Cardiac septum (tissue), 1 donor: ENCODE data around the gene TPGS2. TPM values are rescaled to one million over a fixed set of nuclear protein-coding genes. Genes with fewer than 3 reads are reported as not detected.
"Not testable (repeated sequence)": the region's sequence is repeated elsewhere in the genome, so short reads cannot be mapped to it uniquely, and the experiment has no call there.

Experiments
- DNase-seq: peaks from one replicate; pipeline ENCODE4 v3.0.0-alpha.2; 2020; ENCODE audit warnings: low spot score
- intact Hi-C: fragments of 100-400 bp; cut with DNase I; formaldehyde crosslinking; loops from one replicate; pipeline ENCODE4 v1.14.0; 2022
- long read RNA-seq: library from polyadenylated mRNA; unstranded; transcript quantifications from one replicate; pipeline ENCODE4 v2.0.0, GENCODE V29; 2021
- total RNA-seq: library from RNA; stranded (reverse); fragmentation: NEBNext Ultra II Directional; extraction: Animal tissue kit (Norgen Biotek cat#: 25700); gene quantifications from one replicate; pipeline ENCODE4 v1.2.1, GENCODE V29; 2021
- donor health status: DM: no; HTN: no; CAD: no.

TPGS2 gene, protein sequence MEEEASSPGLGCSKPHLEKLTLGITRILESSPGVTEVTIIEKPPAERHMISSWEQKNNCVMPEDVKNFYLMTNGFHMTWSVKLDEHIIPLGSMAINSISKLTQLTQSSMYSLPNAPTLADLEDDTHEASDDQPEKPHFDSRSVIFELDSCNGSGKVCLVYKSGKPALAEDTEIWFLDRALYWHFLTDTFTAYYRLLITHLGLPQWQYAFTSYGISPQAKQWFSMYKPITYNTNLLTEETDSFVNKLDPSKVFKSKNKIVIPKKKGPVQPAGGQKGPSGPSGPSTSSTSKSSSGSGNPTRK
- total RNA-seq, result 28.4 TPM
- long read RNA-seq, full-length matches to known transcripts, result 45 of 77 reads
- long read RNA-seq, partial matches to known transcripts, result 0 of 77 reads
- long read RNA-seq, other reads (novel, unspliced or antisense), result 32 of 77 reads

DNA sequence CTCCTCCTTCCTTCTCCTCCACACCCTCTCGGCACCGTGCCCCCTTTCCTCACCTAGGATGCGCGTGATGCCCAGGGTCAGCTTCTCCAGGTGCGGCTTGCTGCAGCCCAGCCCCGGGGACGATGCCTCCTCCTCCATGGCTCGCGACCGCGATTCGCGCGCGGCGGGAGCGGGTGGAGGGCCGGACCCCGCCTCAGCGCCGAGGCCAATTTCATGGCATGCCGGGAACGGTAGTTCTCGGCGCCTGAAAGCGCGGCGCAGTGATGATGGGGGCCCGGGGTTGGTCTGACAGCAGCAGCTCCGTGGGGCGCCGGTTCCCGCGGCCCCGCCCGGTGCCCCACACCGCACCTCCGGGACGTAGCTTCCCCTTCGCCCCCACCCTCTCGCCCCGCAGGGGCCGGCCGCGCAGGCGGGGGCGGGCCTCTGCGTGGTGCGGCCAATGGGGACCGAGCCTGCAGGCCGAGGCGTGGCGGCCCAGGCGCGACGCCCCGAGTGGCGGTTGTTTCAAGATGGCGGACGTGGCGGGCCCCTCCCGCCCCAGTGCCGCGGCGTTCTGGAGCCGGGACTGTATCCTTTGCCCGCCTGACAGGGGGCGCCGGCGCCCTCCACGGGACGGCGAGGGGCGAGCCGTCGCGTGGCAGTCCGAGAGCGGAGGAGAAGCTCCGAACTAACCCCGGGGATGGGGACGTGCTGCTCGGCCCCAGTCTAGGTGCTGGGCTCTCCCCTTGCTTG, at the start of gene TPGS2, which contains the start of gene KIAA1328:
Gene TPGS2, minus strand, starts transcription at position 373 of the 732 bp plus-strand sequence. Its CDS starts 235 bp downstream, at position 138.
Gene KIAA1328, plus strand, starts transcription at position 498 of the 732 bp plus-strand sequence. Its CDS starts 12 bp downstream, at position 510.
- intact Hi-C loops, result no loop called here
- peak; percentile 95 for DNase-seq

DNA sequence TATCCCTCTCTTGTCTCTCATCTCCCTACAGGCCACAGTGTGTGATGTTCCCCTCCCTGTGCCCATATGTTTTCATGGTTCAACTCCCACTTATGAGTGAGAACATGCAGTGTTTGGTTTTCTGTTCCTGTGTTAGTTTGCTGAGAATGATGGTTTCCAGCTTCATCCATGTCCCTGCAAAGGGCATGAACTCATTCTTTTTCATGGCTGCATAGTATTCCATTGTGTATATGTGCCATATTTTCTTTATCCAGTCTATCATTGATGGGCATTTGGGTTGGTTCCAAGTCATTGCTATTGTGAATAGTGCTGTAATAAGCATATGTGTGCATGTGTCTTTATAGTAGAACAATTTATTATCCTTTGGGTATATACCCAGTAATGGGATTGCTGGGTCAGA, 45.0 kb upstream of the TPGS2 start:
- intact Hi-C loops, DNase-seq: not testable (repeated sequence)

DNA sequence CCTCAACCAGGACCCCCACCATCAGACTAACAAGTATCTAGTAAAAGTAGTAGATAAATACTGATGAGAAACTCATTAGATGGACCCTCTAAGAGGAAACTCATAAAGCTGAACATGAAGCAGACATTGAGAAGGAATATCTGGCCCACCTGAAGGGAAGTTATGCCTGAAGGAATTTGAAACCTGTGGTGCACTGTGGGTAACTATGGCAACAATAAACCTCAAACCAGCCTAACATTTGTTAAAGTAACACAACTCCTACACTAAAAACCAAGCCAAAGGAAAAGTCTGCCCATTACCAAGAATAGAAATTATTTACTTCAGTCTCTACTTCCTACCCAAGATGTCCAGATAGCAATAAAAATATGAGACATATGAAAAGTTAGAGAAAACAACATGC, 43.5 kb upstream of the TPGS2 start:
- intact Hi-C loops, result no loop called here
- no peak for DNase-seq

DNA sequence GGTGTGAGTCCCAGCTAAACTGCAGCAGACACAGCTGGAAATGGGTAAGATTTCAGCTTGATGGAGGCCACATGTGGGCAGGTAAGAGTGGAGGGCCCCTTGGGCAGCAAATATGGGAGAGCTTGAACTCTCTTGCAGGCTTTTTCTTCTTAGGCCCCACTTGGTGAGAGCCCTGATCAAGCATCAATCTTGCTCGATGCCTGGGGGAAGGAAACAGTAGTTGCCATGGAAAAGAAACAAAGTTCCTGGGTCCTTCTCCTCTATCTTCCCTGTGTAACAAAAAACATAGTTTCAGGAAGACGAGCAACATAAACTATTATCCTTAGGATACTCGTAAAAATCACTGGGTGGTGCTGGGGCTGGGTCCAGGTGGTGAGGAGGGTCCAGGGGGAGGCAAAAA, 43.0 kb upstream of the TPGS2 start:
- intact Hi-C loops, result no loop called here
- no peak for DNase-seq

DNA sequence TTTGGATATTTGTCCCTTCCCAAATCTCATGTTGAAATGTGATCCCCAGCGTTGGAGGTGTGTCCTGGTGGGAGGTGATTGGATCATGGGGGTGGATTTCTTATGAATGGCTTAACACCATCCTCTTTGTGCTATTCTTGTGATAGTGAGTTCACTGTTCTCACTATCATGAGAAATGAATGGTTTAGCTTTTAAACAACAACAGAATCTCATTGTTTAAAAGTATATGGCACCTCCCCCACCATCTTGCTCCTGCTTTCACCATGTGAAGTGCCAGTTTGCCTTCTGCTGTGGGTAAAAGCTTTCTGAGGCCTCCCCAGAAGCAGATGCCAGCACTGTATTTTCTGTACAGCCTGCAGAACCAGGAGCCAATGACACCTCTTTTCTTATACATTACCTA, 38.3 kb upstream of the TPGS2 start:
- DNase-seq, result no peak
- intact Hi-C loops, result no loop called here

DNA sequence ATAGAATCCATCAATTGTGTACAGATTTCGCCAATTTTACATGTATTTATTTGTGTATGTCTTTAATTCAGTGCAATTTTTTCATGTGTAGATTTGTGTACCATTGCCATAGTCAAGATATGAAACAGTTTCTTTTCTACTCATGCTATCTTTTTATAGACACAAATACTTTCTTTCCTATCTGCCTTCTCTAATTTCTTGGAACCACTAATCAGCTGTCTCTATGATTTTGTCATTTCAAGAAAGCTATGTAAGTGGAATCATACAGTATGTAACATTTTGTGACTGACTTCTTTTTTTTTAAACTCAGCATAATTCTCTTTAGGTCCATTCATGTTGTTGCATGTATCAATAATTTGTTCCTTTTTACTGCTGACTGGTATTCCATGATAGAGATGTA, 33.4 kb upstream of the TPGS2 start:
- intact Hi-C loops, result no loop called here
- no peak for DNase-seq

DNA sequence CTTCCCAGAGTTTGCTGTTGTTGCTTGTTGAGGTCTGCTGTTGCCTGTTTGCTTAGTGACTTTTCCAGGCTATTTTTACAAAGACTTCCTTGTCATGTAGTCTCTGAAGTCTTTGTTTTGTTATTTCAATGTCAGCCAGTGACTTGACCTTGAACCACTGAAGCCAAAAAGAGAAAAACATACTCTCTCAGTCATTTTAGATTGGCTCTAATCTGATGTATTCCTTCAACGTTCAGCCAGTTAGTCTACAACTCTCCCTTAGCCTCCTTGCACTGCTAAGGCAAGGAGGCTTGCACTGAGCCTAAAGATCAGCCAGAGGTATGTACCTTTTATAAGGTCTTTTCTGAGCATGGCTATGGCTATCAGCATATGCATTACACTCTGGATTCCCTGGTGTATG, 28.0 kb upstream of the TPGS2 start:
- intact Hi-C loops, result no loop called here
- no peak for DNase-seq

DNA sequence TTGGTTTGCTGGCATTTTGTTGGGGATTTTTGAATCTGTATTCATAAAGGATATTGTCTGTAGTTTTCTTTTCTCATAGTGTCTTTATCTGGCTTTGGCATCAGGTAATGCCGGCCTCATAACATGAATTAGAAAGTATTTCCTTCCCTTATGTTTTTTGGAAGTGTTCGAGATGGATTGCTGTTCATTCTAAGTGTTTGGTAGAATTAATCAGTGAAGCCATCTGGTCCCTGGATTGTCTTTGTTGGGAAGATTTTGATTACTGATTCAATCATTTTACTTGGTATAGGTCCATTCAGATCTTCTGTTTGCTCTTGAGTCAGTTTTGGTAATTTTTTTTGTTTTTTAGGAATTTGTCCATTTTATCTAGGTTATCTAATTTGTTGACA, 22.4 kb upstream of the TPGS2 start:
- DNase-seq, result no peak
- intact Hi-C loops, result no loop called here

DNA sequence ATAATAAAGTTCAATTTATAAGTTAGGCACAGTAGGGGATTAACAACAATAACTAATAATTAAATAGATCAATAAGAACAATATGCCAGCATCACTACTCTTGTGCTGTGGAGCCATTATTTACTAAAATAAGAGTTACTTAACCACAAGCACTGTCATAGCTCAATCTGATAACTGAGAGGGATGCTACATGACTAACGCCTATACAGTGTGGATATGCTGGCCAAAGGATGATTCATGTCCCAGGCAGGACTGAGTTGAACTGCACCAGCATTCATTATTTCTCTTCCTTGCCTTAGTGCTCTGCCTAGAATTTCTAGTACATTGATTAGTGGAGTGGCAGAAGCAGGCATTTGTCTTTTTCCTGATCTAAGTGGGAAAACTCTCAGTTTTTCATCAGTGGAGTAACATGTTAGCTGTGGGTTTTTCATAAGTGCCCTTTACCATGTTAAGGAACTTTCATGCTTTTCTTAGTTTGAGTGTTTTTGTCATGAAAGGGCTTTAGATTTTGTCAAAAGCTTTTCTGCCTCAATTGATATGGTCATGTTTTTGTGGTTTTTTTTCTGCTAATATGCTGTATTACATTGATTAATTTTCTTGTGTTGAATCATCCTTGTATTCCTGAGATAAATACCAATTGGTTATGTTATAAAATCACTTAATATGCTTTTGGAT, 21.9 kb upstream of the TPGS2 start:
- intact Hi-C loops, result no loop called here
- DNase-seq, result no peak

DNA sequence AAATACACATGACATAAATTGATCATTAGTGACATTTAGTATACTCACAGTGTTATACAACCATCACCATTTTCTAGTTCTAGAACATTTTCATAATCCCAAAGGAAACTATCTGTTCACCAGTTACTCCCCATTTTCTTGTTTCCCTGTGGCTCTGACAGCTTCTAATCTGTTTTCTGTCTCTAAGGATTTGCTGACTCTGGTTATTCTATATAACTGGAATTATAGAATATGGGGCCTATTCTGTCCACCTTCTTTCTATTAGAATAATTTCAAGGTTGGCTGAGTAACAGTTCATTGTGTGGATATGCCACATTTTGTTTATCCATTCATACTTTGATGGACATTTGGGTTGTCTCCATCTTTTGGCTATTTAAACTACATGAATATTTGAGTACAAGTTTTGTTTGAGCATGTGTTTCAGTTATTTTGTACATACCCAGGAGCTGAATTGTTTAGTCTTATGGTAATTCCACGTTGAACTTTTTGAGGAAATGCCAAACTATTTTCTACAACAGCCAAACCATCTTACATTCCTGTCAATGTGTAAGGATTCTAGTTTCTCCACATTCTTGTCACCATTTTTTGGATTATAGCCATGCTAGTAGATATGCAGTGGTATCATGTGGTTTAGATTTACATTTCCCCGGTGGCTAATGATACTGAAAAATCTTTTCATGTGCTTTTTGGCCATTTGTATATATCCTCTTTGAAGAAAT, 20.6 kb upstream of the TPGS2 start:
- DNase-seq, result no peak
- intact Hi-C loops, result no loop called here

DNA sequence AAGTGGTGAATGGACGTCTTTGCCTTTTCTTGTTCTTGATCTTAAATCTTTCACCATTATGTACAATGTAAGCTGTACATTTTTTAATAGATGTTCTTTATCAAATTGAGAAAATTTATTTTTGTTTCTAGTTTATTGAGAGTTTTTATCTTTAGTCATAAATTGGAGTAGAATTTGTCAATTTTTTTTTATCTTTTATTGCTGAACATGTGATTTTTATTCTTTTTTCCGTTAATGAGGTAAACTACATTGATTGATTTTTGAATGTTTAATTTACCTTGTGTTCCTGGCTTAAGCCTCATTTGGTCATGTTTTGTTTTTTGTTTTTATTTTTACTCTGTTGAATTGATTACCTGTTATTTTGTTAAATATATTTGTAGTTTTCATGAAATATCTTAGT, 19.8 kb upstream of the TPGS2 start:
- DNase-seq, result no peak
- intact Hi-C loops, result no loop called here

DNA sequence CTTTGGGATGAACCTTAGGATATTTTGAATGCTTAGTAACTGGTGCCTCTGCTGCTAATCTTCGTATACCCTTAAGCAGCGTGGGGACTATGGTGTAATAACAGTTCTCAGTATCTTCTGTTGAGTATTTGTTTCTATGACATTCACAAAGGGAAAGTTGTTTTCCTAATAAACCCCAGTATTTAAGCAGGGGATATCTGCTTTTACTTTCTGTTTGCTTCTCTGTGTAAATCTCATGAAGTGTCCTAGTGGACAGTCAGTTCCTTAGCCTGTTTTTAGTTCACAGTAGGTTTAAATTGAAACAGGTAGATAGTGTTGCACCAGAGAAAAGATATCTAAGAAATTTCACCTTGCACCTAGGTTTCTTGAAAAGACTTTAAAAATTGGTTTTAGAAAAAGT, 15.0 kb upstream of the TPGS2 start:
- no peak for DNase-seq
- intact Hi-C loops, result no loop called here

DNA sequence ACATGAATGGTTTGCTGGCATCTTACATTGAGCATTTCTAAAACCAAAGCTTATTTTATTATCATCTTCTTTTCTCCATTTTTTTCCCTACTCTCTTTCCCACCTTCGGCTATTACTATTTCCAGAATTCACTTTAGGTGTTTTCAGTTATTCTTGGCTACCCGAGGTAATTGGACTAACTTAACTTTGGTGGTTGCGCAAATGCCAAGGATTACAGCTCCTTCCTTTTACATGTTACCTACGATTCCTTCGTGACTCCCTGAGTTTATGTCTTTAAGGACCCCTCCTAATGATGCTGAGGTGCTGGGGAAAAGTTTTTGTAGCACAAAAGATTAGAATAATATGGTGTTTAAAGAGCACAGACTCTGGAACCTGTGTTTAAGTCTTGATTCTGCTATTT, 14.4 kb upstream of the TPGS2 start:
- intact Hi-C loops, result no loop called here
- no peak for DNase-seq

DNA sequence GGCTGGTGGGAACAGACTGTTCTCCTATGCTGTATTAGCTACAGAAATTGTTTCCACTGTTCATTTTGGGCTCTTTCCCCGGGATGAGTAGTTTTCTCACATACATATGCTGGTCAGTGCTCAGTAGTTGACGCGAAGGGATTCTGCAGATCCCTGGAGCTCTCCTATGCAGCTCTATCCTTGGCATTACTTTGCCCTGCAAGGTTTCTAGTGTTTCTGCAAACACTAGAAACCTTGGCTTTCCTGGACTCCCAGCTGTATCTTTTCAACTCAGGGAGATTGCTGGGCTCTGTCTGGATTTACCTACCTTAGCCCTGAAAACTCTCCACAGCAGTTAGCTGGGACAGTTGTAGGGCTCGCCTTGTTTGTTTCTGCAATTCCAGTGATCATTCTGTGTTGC, 11.0 kb upstream of the TPGS2 start:
- intact Hi-C loops, result no loop called here
- DNase-seq, result no peak

DNA sequence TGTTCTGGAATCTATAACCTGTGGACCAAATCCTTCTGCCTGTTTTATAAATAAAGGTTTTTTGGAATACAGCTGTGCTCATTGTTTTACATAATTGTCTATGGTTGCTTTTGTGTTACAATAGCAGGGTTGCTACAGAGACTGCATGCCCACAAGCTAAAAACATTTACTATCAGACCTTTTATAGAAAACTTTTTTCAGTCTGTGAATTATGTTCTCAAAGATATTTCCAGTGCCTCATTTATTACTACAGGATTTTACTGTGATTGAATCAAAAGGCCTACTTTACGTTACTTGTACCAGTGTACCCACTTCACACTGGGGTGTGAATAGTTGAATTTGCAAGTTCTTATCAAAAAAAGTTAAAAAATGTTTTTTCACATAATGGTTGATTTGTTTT, 7.1 kb upstream of the TPGS2 start:
- intact Hi-C loops, result no loop called here

DNA sequence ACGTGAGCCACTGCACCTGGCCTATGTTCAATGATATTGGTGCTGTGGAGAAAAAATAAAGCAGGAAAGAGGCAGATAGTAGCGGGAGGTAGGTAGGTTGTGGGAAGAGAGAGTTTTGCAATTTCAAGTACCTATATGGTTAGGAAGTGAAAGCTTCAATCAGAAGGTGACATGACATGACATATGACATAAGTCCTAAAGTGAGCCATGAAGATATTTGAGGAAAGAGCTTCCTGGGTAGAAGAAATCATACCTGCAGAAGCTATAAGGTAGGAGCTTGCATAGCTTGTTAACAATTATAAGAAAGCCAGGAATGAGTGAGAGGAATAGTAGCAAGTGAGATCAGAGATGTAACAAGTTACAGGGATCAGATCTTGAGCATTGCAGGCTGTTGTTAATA, 4.3 kb upstream of the TPGS2 start:
- intact Hi-C loops, result no loop called here
- DNase-seq, result no peak

More for the DNA sequence above, 7.1 kb upstream of the TPGS2 start:
- no peak for DNase-seq

DNA sequence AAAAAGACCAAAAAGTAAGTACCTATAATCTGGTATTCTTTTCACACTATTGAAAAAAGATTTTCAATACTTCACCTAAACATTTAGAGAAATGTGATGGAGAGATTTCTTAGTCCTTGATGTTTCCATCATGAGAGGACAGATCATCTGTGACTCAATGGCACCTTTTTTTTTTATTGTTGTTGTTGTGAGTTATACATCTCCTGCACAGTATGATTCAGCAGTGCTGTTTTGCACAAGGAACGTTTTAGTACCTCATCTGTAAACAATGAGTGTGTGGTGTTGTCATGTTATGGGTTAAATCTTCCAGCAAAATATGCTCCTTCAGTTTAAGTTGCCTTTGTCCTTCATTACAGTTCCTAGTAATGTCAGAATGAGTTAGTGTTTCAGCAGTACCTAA, 2.3 kb upstream of the TPGS2 start:
- intact Hi-C loops, result no loop called here

DNA sequence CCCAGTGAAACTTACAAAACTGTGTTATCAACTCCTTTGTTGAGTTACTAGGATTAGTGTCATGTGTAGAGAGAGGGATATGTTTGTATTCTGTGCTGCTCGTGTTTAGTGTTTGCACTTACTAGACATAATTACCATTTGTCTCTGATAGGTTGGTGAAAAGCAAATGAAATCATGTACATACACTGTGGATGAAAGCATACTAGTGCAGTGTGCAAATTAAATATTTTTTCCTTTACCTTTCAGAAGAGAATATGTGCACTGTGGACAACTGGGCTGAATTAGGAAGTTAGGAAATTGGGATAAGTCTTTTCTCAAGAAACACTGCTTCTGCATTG, 1.3 kb upstream of the TPGS2 start:
- intact Hi-C loops, result no loop called here
- no peak for DNase-seq

More for the DNA sequence above, 2.3 kb upstream of the TPGS2 start:
- DNase-seq, result no peak

DNA sequence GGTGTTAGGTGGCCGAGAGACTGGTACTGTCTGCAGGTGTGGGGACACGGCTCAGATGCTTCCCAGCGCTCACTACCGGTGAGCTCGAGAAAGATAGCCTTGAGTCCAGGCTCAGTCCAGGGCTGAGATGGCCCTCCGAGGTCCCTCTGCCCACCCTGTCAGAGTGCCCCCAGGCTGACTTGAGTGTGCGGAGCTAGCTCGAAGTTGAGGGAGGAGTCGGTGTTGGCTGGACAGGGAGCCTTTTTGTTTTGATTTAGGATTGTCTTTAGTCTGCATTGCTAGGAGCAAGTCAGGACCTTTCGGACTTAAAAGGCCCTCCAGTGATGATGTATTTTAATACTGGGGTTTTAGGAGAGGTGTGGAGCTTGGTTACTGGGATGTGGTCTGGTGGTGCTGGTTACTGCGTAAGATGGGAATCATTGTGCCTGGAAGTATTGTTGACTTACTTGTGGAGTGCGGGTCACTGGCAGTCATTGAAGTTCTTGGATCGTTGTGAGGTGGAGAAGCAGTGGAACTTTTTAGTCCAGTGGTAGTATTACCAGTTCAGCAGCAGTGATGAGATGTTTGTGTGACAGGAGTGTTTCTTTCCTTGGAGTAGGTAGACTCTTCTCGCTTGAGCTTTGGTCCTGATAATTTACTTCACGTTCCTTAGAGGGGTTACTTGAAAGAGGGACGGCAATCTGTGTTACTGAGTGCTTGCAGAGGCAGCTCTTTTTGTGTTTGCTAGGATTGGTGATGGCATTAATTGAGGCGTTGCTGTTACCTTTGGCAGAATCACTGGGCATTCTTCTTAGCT, 758 bp upstream of the TPGS2 start:
- intact Hi-C loops, result no loop called here
- no peak for DNase-seq
